Stimulated activated effector memory CD8-positive, alpha-beta T cell treated with anti-CD3 and anti-CD28 coated beads, Interleukin-12 subunit alpha, Interleukin-12 subunit beta, amount 100 ng/mL, for 72 hours (primary cell): Measurements from ENCODE around the gene TREM1.
A peak's percentile ranks its signal among the peaks of the same experiment; 100 is the strongest.

Experiments used
- ATAC-seq: fragments of 150-1000 bp; cut with Tn5 transposase; 2 replicates; pipeline ENCODE4 v1.10.0; 2021
- DNase-seq, 2 donors: peaks; one replicate each; pipeline ENCODE4 v3.0.0; 2021 to 2022; ENCODE audit warnings: low spot score in 2 of 2
- H3K27ac Mint-ChIP-seq: one replicate; pipeline ENCODE4 v1.8.0; 2022; ENCODE audit warnings: mild to moderate bottlenecking, mixed read lengths
- H3K36me3 Mint-ChIP-seq: one replicate; pipeline ENCODE4 v1.8.0; 2022; ENCODE audit warnings: mild to moderate bottlenecking, mixed read lengths
- H3K4me1 Mint-ChIP-seq: one replicate; pipeline ENCODE4 v1.8.0; 2022; ENCODE audit warnings: mixed read lengths
- H3K4me3 Mint-ChIP-seq: one replicate; pipeline ENCODE4 v1.8.0; 2022; ENCODE audit warnings: mild to moderate bottlenecking, mixed read lengths
- H3K9me3 Mint-ChIP-seq: one replicate; pipeline ENCODE4 v1.8.0; 2022; ENCODE audit warnings: mixed read lengths

The TREM1 gene

DNA sequence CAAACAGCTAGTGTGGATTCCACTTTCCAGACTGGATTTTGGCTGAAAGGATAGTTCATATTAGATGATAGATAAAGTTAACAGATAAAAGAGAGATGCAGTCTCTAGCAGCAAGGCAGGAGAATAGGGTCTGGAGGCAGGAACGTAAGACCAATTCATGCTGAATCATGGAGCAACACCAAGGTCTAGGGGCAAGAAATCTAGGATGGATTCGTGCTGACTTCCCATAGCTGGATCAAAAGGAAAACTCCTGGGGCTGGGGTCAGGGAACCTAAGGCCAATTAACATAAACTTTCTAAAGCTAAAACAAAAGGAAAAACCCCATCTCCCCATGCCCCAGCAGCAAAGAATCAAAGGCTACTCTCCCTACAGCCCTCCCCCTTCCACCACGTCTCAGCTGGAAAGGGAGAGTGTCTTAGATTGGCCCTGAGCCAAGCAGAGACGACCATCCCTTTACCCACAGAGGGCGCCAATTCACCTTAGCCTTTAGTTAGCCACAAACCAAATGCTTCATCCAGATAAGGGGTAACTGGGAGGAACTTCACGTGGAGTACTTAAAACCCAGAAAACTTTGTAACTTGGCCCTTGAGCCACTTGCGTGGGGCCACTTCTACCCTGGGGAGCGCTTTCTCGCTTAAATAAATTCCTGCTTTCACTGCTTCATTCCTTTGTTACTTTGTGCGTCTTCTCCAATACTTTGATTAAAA lies 7.6 kb downstream of the TREM1 start:
- ATAC-seq (peak; percentile 80), DNase-seq (peak; percentile 49 to 76)
- H3K36me3 Mint-ChIP-seq: no peaks in the 10 kb centered on the region
- peaks cover 7% of the 10 kb centered on the region for H3K4me1 Mint-ChIP-seq
- H3K9me3 Mint-ChIP-seq: no peaks in the 10 kb centered on the region
- no peak overlapping the region for H3K4me3 Mint-ChIP-seq
- H3K27ac Mint-ChIP-seq: no peak overlapping the region

DNA sequence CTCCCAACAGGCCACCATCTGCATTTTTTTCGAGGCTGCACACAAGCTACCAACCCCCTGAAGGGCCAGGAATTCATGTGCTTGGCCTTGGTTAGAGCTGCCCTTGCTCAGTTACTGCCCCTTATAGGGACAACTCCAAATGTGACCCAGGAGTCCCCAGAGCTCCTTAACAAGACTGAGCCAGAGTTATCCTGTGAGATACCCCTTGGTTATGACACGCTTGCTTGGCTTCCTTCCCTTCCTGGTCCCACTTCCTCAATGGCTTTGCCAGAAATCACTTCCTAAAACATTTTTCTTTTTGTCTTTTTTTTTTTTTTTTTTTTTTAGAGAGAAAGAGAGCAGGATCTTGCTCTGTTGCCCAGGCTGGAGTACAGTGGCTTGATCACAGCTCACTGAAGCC lies 8.9 kb downstream of the TREM1 start:
- no peaks in the 10 kb centered on the region for H3K9me3 Mint-ChIP-seq
- no peak for DNase-seq

GRCh38 chr6:41275489-41275888 lies 11.0 kb downstream of the TREM1 start:
- Mint-ChIP-seq H3K4me3 (no peak overlapping the region), H3K9me3 (no peaks in the 10 kb centered on the region), H3K4me1 (peaks cover 19% of the 10 kb centered on the region), H3K27ac (no peak overlapping the region), H3K36me3 (no peaks in the 10 kb centered on the region)
- no peak for ATAC-seq
- no peak for DNase-seq

More for the DNA sequence above, 8.9 kb downstream of the TREM1 start:
- Mint-ChIP-seq H3K27ac (no peak overlapping the region), H3K4me3 (no peak overlapping the region), H3K36me3 (no peaks in the 10 kb centered on the region), H3K4me1 (peaks cover 8% of the 10 kb centered on the region)
- ATAC-seq: no peak

DNA sequence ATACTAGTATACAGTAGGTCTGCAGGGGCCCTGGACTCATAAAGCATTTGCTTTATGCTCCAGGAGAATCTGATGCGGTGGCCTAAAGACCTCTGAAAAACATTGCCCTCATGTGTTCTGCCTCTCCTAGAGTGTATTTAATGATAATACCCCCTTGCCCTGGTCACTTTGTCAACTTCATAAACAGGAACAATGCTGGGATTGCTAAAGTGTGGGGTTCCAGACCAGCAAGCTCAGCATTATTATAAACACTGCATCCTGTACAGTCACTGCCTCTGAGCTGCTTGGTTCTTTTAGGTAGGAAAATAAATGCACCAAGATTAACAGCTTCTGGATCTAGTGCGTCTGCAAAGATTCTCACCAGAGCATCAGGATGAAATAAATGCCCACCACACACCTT lies 12.2 kb downstream of the TREM1 start:
- no peak for DNase-seq
- Mint-ChIP-seq H3K4me3 (no peak overlapping the region), H3K36me3 (no peaks in the 10 kb centered on the region), H3K9me3 (no peaks in the 10 kb centered on the region), H3K4me1 (peaks cover 19% of the 10 kb centered on the region), H3K27ac (no peak overlapping the region)
- no peak for ATAC-seq

- peaks cover 14% of the 10 kb centered on the region for H3K4me1 Mint-ChIP-seq
- no peaks in the 10 kb centered on the region for H3K36me3 Mint-ChIP-seq
- DNase-seq: peak in 1 of 2 donors; percentile 36
- H3K4me3 Mint-ChIP-seq: no peak overlapping the region
- ATAC-seq: no peak
- no peaks in the 10 kb centered on the region for H3K9me3 Mint-ChIP-seq
- no peak overlapping the region for H3K27ac Mint-ChIP-seq
These were observed 12.8 kb downstream of the TREM1 start for GRCh38 chr6:41273714-41274113.

- DNase-seq (peak in 1 of 2 donors; percentile 18), ATAC-seq (no peak)
- H3K4me3 Mint-ChIP-seq: no peak overlapping the region
- H3K27ac Mint-ChIP-seq: no peak overlapping the region
- no peaks in the 10 kb centered on the region for H3K9me3 Mint-ChIP-seq
- no peaks in the 10 kb centered on the region for H3K36me3 Mint-ChIP-seq
- peaks cover 13% of the 10 kb centered on the region for H3K4me1 Mint-ChIP-seq
These were observed 13.8 kb downstream of the TREM1 start for GRCh38 chr6:41272591-41273240.

- Mint-ChIP-seq H3K9me3 (no peaks in the 10 kb centered on the region), H3K4me3 (no peak overlapping the region), H3K36me3 (no peaks in the 10 kb centered on the region), H3K27ac (peak overlapping the region; percentile 16), H3K4me1 (peaks cover 13% of the 10 kb centered on the region)
- peak in 1 of 2 donors; percentile 46 for DNase-seq
- ATAC-seq: peak; percentile 45
These were observed 14.5 kb downstream of the TREM1 start for GRCh38 chr6:41271901-41272395.

DNA sequence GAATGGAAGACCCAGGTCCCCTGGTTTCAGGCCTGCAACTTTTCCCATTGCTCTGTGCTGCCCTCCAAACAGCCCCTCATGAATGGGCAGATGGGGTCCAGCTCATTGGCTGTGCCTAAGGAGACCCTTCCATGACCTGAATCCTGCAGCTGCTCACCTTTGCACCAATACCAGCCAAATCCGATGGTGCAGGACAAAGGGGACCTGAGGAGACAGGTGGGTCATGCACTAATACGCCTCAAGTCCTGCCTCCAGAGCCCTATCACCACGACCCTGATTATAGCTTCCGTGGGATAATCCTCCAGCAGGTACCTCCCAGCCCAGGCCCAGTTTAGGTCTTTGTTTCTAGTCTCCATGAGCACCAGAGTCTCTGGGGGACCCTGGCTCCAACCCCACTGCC lies 16.8 kb downstream of the TREM1 start:
- Mint-ChIP-seq H3K27ac (no peak overlapping the region), H3K36me3 (no peaks in the 10 kb centered on the region), H3K4me3 (no peak overlapping the region), H3K4me1 (peaks cover 13% of the 10 kb centered on the region), H3K9me3 (no peaks in the 10 kb centered on the region)
- ATAC-seq (no peak), DNase-seq (peak in 1 of 2 donors; percentile 22)

DNA sequence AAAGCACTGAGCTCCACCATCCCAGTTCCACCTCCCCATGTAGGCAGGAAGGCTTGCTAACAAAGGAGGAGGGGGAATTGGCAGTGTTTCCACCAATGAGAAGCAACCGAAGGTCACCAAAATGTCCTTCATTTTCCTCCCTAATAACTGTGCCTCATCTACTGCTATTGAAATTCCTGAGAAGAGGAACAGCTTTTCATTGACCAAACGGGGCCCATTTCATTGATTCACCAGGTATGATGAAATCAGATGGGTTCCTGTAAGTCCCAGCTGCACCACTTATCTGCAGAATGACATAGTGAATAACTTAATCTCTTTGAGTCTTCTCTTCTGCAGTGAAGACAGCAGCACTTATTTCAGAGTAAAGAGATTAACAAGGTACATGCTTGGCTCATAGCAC lies 17.3 kb downstream of the TREM1 start:
- Mint-ChIP-seq H3K9me3 (no peaks in the 10 kb centered on the region), H3K36me3 (no peaks in the 10 kb centered on the region), H3K4me1 (peaks cover 13% of the 10 kb centered on the region), H3K4me3 (no peak overlapping the region), H3K27ac (no peak overlapping the region)
- no peak for ATAC-seq
- DNase-seq: no peak

- H3K4me1 Mint-ChIP-seq: peaks cover 13% of the 10 kb centered on the region
- ATAC-seq: no peak
- H3K9me3 Mint-ChIP-seq: peaks cover 2% of the 10 kb centered on the region
- no peak overlapping the region for H3K27ac Mint-ChIP-seq
- H3K36me3 Mint-ChIP-seq: no peaks in the 10 kb centered on the region
- DNase-seq: no peak
- no peak overlapping the region for H3K4me3 Mint-ChIP-seq
These were observed 18.0 kb downstream of the TREM1 start for GRCh38 chr6:41268478-41268877.

GRCh38 chr6:41266541-41266940 lies 19.9 kb downstream of the TREM1 start:
- H3K27ac Mint-ChIP-seq: no peak overlapping the region
- no peak for ATAC-seq

DNA sequence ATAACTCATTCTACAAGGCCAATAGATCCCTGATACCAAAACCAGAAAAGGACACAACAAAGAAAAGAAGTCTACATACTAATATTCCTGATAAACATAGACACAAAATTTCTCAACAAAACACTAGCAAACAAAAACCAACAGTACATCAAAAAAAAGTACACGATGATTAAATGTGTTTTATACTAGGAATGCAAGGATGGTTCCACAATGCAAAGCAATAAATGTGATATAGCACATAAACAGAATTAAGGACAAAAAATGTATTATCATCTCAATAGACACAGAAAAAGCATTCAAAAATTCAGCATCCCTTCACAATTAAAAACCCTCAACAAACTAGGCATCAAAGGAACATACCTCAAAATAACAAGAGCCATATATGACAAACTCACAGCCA lies 23.2 kb downstream of the TREM1 start:
- Mint-ChIP-seq H3K4me1 (no peaks in the 10 kb centered on the region), H3K9me3 (peaks cover 10% of the 10 kb centered on the region), H3K36me3 (no peaks in the 10 kb centered on the region), H3K27ac (no peak overlapping the region), H3K4me3 (no peak overlapping the region)
- no peak for ATAC-seq
- no peak for DNase-seq

More at GRCh38 chr6:41266541-41266940, 19.9 kb downstream of the TREM1 start:
- Mint-ChIP-seq H3K4me3 (no peak overlapping the region), H3K4me1 (peaks cover 1% of the 10 kb centered on the region), H3K36me3 (no peaks in the 10 kb centered on the region), H3K9me3 (peaks cover 10% of the 10 kb centered on the region)
- no peak for DNase-seq

- Mint-ChIP-seq H3K9me3 (peaks cover 10% of the 10 kb centered on the region), H3K4me1 (no peaks in the 10 kb centered on the region), H3K36me3 (no peaks in the 10 kb centered on the region), H3K27ac (no peak overlapping the region), H3K4me3 (no peak overlapping the region)
- no peak for DNase-seq
- ATAC-seq: no peak
These were observed 24.1 kb downstream of the TREM1 start for GRCh38 chr6:41262401-41262800.

DNA sequence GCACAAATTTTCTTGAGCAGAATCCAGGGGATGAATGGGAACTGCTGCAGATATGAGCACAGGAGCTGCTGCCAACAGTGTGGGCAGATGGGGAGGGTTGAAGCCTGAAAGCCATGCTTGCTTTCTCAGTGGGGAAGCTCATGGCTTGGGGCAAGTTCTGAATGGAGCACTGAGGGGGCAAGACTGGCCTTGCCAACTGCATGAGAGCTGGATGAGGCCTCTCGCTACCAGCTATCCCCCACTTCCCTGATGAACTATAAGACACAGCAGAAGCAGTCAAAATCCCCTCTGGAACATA lies 28.3 kb downstream of the TREM1 start:
- DNase-seq (no peak), ATAC-seq (no peak)
- Mint-ChIP-seq H3K36me3 (no peaks in the 10 kb centered on the region), H3K4me1 (peaks cover 8% of the 10 kb centered on the region), H3K9me3 (peaks cover 6% of the 10 kb centered on the region), H3K27ac (no peak overlapping the region), H3K4me3 (no peak overlapping the region)

DNA sequence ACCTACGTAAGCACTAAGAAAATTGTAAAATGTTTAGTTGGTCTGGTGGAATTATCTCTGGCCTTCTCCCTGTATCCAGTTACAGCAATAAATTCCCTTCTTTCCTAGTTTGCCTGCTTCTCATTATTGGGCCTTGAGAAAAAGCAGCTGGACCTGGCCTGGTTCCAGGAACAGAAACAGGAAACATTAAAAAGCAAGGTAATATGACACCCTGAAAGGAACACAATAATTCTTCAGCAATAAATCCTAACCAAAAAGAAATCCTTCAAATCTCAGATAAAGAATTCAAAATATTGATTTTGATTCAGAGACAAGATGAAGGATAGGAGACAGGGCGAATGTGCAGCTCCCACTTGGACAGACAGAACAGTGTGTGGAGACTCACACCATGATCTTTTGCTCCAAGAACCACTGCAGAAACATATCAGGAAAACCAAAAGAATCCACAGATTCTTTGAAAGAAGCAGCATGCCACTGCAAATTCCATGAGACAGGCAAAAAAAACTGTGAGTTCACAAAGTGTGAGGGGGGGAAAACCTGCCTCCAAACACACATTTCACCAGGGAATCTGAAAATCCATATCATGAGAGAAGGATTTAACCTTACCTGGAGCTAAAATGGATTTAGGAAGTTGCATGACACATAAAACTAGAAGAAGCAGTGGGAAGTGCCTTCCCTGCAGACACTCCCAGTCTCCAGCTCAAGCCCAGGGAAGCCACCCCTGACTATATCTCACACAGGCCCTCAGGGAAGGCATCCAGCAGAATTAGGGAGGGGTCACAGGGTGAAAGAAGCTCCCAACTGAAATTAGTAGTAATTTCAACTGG lies 28.9 kb downstream of the TREM1 start:
- no peak for DNase-seq
- H3K36me3 Mint-ChIP-seq: no peaks in the 10 kb centered on the region
- ATAC-seq: no peak
- no peak overlapping the region for H3K4me3 Mint-ChIP-seq
- H3K9me3 Mint-ChIP-seq: peaks cover 4% of the 10 kb centered on the region
- peaks cover 8% of the 10 kb centered on the region for H3K4me1 Mint-ChIP-seq
- H3K27ac Mint-ChIP-seq: no peak overlapping the region
